ENCODE measurements around the gene TBC1D22A. TPM values are rescaled to one million over a fixed set of nuclear protein-coding genes. Genes with fewer than 3 reads are reported as not detected.

TBC1D22A gene
- total RNA-seq, 1 experiment from 2014 or later = 32.6 TPM

- Mint-ChIP-seq H3K9me3 (ENCODE audit: unreplicated experiment) (no peaks in the 10 kb centered on the region), H3K27me3 (ENCODE audit: insufficient read depth, unreplicated experiment) (no peaks in the 10 kb centered on the region), H3K4me3 (ENCODE audit: unreplicated experiment) (no peak overlapping the region), H3K27ac (ENCODE audit: unreplicated experiment) (no peak overlapping the region), H3K36me3 (ENCODE audit: insufficient read depth, unreplicated experiment) (peaks cover 20% of the 10 kb centered on the region), H3K4me1 (ENCODE audit: low read depth, unreplicated experiment) (no peaks in the 10 kb centered on the region)
- TF ChIP-seq CTCF (IDR thresholded peaks at IDR 0.05; ENCODE audit: insufficient read depth in 1 of 2, low read depth in 1 of 2, low read length in 1 of 2, severe bottlenecking in 1 of 2, unreplicated experiment in 1 of 2) = no peak
- DNase-seq = peak in 1 of 2 experiments; percentile 23
- CTCF ChIA-PET = no interaction called here
- BruUV-seq (replicated peaks) = no TSS peak
- Histone ChIP-seq H3K4me3 (ENCODE audit: low read depth, low read length) (no peak overlapping the region), H3K27me3 (replicated peaks; ENCODE audit: control insufficient read depth, insufficient read depth, low read length) (no peaks in the 10 kb centered on the region), H3K36me3 (ENCODE audit: control insufficient read depth, insufficient read depth, low read length) (no peaks in the 10 kb centered on the region; the same call in 1 of the 2 replicates), H3K4me1 (no peaks in the 10 kb centered on the region), H3K9me3 (no peaks in the 10 kb centered on the region)
- intact Hi-C loops (cut with micrococcal nuclease; ENCODE audit: unreplicated experiment) = loop anchor here (10.0 kb wide), 1 partner anchor 203 kb away; no protein-coding TSS in a partner anchor
- POLR2A ChIA-PET = no interaction called here
Observed at GRCh38 chr22:46792061-46792796, 29.8 kb downstream of the TBC1D22A start.

- Mint-ChIP-seq H3K9me3 (ENCODE audit: unreplicated experiment) (no peaks in the 10 kb centered on the region), H3K4me1 (ENCODE audit: low read depth, unreplicated experiment) (no peaks in the 10 kb centered on the region), H3K4me3 (ENCODE audit: unreplicated experiment) (no peak overlapping the region), H3K27me3 (ENCODE audit: insufficient read depth, unreplicated experiment) (no peaks in the 10 kb centered on the region), H3K36me3 (ENCODE audit: insufficient read depth, unreplicated experiment) (peaks cover 17% of the 10 kb centered on the region), H3K27ac (ENCODE audit: unreplicated experiment) (no peak overlapping the region)
- Histone ChIP-seq H3K4me1 (no peaks in the 10 kb centered on the region), H3K4me3 (ENCODE audit: low read depth, low read length) (no peak overlapping the region), H3K27me3 (replicated peaks; ENCODE audit: control insufficient read depth, insufficient read depth, low read length) (no peaks in the 10 kb centered on the region), H3K36me3 (ENCODE audit: control insufficient read depth, insufficient read depth, low read length) (no peaks in the 10 kb centered on the region; the same call in 1 of the 2 replicates), H3K9me3 (no peaks in the 10 kb centered on the region)
- peak in 1 of 2 experiments; percentile 17 for DNase-seq
- BruUV-seq (replicated peaks) = no TSS peak
- POLR2A ChIA-PET = no interaction called here
- CTCF ChIA-PET = interaction anchor here (1.2 kb wide), 1 partner anchor 34 kb away, joined by 4 read pairs; no protein-coding TSS in a partner anchor
- intact Hi-C loops (cut with micrococcal nuclease; ENCODE audit: unreplicated experiment) = loop anchor here (10.0 kb wide), 1 partner anchor 202 kb away; no protein-coding TSS in a partner anchor
- TF ChIP-seq CTCF (IDR thresholded peaks at IDR 0.05; ENCODE audit: insufficient read depth in 1 of 2, low read depth in 1 of 2, low read length in 1 of 2, severe bottlenecking in 1 of 2, unreplicated experiment in 1 of 2) = no peak
Observed at GRCh38 chr22:46792841-46793261, 30.4 kb downstream of the TBC1D22A start.

GRCh38 chr22:46793497-46793896 lies 31.0 kb downstream of the TBC1D22A start:
- POLR2A ChIA-PET = interaction anchor here (0.5 kb wide), 1 partner anchor 55 kb away, joined by 3 read pairs; no protein-coding TSS in a partner anchor
- no peak overlapping the region for H3K4me3 Mint-ChIP-seq (ENCODE audit: unreplicated experiment)

More at GRCh38 chr22:46793497-46793896, 31.0 kb downstream of the TBC1D22A start:
- CTCF ChIA-PET = interaction anchor here (1.2 kb wide), 1 partner anchor 35 kb away, joined by 4 read pairs; no protein-coding TSS in a partner anchor
- intact Hi-C loops (cut with micrococcal nuclease; ENCODE audit: unreplicated experiment) = loop anchor here (10.0 kb wide), 1 partner anchor 201 kb away; no protein-coding TSS in a partner anchor
- no peaks in the 10 kb centered on the region for H3K4me1 ChIP-seq
- peak in 1 of 2 experiments; percentile 16 for DNase-seq
- TF ChIP-seq CTCF (IDR thresholded peaks at IDR 0.05; ENCODE audit: insufficient read depth in 1 of 2, low read depth in 1 of 2, low read length in 1 of 2, severe bottlenecking in 1 of 2, unreplicated experiment in 1 of 2) = no peak
- H3K4me1 Mint-ChIP-seq (ENCODE audit: low read depth, unreplicated experiment) = peaks cover 4% of the 10 kb centered on the region
- H3K9me3 ChIP-seq = no peaks in the 10 kb centered on the region
- no peak overlapping the region for H3K27ac Mint-ChIP-seq (ENCODE audit: unreplicated experiment)
- no peaks in the 10 kb centered on the region for H3K9me3 Mint-ChIP-seq (ENCODE audit: unreplicated experiment)
- no TSS peak for BruUV-seq (replicated peaks)
- H3K36me3 ChIP-seq (ENCODE audit: control insufficient read depth, insufficient read depth, low read length) = no peaks in the 10 kb centered on the region; the same call in 1 of the 2 replicates
- H3K27me3 ChIP-seq (replicated peaks; ENCODE audit: control insufficient read depth, insufficient read depth, low read length) = no peaks in the 10 kb centered on the region
- H3K4me3 ChIP-seq (ENCODE audit: low read depth, low read length) = no peak overlapping the region
- H3K27me3 Mint-ChIP-seq (ENCODE audit: insufficient read depth, unreplicated experiment) = no peaks in the 10 kb centered on the region
- H3K36me3 Mint-ChIP-seq (ENCODE audit: insufficient read depth, unreplicated experiment) = peaks cover 23% of the 10 kb centered on the region
